Hematopoietic multipotent progenitor cell treated with erythropoietin and hydrocortisone succinate and interleukin-3 and kit ligand, for 4 days (in vitro differentiated cells): Measurements from ENCODE around the gene GLS.
"Not testable (repeated sequence)": the region's sequence is repeated elsewhere in the genome, so short reads cannot be mapped to it uniquely, and the experiment has no call there.

Experiments used
- DNase-seq: peaks from one replicate; pipeline ENCODE4 v3.0.0-alpha.2; 2015

The GLS gene

DNA sequence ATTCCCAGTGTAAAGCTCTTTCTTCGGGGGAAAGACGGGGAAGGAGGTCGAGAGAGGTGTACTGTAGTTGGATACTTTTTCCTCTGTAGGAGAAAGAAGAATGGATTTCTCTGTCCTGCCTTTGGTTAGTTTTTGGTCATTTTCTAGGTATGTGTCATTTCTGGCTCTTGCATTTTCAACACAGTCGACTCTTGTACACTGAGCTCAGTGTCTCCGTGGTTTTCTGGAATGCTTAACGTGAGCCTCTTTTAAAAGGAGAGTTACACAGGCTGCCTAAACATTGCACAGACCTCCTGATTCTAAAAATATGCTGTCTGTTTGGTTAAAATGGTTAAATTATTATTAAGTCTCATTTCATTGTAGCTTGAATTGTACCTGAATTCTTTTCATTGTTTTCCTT lies 21.8 kb upstream of the GLS start:
- no peak for DNase-seq

DNA sequence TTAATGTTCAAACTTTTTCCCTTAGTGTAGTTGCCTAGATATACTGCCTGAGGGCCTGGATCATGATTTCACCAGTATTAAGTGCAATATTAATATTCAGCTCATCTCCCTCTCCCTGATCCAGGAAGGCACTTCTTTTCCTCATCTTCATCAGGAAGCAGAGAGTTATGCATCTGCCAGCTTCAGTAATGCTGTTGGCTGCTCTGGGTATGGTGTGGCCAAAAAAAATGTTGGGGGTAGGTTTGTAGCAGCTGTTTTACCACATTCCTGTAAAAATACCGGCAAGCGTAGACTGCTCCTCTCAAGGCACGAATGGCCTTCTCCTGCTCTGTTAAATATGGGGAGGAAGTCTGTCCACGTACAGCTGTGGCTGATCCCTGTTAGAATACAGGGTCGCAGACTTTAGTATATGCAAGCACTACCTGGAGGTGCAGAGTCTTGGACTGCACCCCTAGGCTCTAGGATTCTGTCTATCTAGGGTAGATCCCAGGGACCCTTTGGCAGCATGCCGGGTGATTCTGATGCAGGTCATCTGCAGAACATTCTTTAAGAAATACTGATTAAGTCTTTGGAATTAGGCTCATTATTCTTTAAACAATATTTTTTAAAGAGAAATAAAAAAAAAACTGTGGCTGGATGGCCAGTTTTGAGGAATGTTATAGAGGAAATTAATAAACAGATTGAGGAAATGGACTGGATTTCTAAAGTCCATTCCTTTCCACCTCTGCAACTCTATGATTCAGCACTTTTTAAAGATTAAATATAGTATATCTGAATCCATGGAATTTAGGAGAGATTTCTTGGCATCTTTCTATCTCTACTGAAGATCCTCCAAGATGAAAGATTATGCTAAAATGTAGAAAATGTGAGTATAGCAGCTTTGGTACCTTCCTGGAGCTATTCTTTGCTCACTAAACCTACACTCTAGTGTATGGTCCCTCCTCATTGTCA lies 21.0 kb upstream of the GLS start:
- DNase-seq = no peak

DNA sequence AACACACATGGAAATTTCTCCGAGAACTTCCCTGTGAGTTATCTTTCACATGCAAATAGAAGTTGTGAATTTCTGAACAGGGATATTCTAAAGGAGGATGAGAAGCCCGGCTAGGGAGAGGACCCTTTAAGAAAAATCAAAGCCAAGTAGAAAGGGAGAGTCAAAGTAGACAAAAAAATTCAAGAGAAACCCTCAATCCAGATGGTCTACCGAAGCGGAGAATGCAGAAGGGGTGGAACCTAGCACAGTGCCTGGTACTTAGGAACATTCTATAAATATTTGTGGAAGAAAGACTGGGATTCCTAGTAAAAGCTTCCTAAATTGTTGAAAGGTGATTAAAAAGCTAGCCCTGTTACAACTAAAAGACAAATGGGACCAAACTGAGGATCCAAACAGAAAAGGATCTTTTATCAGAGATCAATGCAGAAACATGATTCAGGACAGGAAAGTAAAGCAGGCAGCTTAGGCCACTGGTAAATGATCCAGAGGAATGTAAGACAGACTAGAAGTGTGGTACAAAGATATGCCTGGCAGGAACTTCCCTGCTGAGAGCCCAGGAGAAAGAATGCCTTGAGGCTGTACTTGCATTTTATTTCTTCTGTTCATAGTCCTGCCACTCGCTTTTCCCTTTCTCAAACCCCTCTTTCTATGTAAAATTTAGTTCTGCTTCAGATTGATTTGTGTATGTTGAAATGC lies 19.5 kb upstream of the GLS start:
- no peak for DNase-seq

DNA sequence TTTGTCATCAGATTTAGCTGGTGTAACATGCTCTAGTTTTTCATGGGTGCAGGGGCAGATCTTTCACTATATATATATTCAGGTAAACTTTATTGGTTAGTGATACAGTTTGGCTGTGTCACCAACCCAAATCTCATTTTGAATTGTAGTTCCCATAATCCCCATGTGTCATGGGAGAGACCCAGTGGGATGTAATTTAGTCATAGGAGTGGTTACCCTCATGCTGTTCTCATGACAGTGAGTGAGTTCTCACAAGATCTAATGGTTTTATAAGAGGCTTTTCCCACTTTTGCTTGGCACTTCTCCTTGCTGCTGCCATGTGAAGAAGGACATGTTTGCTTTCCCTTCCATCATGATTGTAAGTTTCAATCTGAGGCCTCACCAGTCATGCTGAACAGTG lies 18.5 kb upstream of the GLS start:
- not testable (repeated sequence) for DNase-seq

DNA sequence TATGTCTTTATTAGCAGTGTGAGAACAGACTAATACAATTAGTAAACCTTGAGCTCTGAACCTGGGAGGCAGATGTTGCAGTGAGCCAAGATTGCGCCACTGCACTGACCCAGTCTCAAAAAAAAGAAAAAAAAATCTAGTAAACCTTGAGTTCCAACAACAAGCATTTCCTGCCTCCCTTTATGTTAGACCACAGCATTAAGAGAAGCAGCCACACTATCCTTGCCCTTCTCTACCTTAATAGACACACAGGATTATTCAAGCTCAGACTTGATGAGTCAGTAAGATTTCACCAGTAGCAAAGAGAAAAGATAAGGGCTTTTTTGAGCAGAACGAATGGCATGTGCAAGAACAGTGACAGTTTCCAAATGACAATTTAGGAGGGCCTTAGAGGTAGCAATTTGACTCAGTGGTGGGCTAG lies 18.0 kb upstream of the GLS start:
- no peak for DNase-seq

DNA sequence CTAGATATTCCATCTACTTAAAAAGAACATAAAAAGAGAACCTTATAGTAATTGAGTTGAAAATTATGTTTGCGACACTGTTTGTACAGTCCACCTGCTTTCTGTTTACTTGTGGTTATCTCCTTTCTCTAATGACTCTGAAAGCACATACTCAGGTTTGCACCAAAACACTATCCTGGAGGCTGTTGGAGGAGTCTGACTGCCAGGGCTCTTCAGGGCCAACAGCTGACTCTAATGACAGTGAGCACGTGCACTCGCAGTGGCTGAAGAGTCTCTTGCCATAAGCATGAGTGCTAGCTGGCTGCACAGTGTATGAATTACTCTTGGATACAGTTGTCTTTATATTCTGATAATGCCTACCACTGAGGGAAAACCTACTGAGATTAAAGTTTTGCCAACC lies 16.7 kb upstream of the GLS start:
- DNase-seq = no peak

DNA sequence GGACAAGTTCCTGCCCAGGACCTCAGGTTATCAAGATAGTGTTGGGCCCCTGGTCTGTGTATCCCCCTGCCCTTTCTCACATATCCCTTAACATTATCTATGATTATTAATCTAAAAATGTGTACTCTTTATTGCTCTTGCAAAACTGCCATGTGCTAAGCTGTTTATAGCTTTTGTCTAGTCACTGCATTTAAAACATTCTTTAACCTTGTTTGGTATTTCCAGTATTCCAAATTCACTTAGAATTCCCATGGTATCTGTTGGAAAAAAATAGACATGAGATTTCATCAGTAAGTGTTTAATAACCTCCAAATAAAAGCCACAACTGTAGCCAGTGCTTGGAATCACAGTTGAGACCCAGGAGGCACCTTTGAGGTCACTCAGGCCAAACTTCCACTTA lies 16.2 kb upstream of the GLS start:
- DNase-seq = no peak

DNA sequence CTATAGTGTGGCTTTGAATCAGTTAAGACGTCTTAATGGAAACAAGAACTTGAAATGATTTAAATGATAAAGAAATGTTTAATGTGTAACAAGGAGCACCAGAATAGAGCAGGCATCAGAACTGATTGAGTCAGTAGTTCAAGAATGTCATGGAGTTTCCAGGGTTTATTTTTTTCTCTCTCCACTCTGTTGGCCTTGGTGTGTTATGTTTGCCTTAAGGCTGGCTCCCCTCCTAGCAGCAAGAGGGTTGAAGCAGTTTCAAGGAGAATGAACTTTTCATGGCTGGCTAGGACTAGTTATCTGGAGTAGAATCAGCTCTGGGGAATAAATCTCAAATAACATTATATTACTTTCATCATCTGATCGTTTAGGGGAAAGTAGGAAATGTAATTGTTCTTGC lies 13.4 kb upstream of the GLS start:
- DNase-seq = no peak

DNA sequence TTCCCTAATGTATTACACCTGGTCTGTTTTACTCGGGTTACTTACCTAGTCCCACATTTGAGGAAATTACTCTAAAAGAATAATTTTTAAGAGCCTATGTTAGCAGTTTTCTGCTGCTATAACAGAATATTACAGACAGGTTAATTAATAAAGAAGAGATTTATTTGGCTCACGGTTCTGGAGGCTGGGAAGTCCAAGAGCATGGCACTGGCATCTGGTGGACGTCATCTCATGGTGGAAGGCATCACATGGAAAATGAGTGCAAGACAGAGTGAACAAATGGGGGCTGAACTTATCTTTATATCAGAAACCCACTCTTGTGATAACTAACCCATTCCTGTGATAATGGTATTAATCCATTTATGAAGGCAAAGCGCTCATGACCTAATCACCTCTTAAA lies 12.8 kb upstream of the GLS start:
- no peak for DNase-seq

DNA sequence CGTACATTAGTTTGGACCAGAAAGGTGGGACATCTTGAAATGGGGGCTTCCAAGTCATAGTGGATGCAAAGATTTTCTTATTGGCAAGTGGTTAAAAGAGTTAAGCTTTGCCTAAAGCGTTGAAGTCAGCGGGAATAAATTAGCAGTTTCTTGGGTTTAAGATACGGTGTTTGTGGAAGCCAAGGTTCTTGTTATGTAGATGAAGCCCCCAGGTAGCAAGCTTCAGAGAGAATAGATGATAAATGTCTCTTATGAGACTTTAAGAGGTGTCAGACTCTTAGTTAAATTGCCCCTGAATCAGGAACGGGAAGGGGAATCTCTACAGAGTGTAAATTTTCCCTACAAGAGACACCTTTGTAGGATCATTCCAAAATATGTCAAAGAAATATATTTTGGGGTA lies 10.9 kb upstream of the GLS start:
- no peak for DNase-seq

DNA sequence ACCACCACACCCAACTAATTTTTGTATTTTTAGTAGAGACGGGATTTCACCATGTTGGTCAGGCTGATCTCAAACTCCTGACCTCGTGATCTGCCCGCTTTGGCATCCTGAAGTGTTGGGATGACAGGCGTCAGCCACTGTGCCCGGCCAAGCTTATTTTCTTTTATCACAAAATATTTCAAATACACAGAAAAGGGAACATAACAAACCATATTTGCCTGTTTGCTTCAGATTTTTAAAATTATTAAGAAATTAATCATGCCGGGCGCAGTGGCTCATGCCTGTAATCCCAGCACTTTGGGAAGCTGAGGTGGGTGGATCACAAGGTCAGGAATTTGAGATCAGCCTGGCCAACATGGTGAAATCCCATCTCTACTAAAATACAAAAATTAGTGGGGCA lies 7.2 kb upstream of the GLS start:
- DNase-seq = not testable (repeated sequence)

DNA sequence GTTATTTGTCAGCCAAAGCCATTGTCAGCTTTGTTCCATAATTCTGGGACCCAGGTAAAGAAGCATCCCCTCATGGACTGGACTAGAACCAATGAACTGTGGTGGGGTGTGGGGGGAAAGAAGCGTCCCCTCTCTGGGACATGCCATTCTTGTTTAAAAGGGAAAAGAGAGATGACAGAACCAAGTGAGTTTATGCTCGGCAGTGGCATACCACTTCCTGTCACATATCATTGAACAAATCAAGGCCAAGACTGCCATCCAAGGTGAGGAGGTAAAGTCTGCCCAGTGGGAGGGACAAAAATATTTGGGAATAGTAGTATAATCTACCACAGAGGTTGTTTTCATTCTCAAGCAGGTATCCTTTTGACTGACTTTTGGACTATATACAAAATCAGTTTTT lies 4.7 kb upstream of the GLS start:
- DNase-seq = peak; percentile 23

DNA sequence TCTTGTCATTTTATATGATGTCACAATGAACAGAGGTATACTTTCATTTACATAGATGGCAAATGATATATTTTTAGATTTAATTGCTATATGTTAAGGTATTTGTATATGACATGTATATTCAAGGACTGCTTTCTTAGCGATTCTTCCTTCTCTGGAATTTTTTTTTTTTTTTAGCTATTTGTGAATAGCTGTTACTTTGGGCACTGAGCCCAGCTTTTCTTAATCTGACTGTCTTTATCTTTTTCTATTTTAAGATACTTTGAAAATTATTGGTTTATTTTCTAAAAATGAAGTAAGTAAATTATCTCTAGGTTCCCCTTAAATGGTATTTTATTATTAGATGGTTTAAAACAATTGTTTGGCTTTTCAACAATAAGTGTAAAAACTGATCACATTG lies 4.0 kb upstream of the GLS start:
- no peak for DNase-seq

DNA sequence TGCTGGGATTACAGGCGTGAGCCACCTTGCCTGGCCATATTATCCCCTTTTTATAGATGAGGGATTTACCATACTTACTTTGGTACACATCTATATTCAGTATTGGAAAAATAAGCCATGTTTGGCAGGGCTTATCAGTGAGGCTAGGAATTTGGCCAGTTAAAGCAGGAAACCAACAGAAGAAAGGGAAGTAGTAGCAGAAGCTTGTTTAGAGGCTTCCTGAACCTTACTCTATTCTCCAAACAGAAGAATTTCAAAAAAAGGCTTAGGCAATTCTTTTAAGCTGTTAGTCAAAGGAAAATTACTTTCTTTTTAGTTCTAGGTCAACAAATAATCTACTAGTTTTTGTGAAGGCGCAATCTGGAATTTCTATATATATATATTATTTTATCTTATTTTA lies 3.2 kb upstream of the GLS start:
- DNase-seq = peak; percentile 52

DNA sequence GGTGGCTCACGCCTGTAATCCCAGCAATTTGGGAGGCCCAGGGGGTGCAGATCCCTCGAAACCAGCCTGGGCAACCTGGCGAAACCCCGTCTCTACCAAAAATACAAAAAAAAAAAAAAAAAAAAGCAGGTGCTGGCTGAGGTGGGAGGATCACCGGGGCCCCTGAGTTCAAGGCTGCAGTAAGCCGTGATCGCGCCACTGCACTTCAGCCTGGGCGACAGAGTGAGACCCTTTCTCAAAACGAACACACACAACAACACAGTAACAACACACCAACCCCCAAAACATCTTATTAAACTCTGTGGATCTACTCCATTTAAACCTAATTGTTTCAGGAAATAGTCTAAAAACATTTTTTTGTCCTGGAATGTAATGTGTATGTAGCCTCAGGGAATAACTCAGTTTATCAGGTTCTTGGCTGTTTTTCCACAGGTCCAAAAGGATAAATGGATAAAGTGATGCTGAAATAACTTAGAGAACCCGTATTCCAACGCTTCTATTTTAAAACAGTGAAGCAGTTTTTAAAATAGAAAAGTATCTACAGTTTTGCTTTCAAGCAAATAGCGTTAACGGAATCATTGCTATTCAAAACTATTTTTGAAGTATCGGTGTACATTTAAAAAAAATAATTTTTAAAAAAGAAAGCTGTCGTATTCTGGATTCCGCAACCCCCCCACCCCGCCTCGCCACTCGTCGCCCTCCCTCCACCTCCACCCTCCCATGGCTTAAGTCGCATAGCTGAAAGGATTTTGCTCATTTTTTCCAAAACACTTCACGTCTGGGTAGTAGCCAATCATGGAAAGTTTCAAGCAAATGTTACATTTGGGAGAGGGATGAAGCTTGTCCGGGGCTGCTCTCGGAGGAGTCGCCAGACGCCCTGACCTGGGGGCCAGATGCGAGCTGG lies 895 bp upstream of the GLS start:
- no peak for DNase-seq

DNA sequence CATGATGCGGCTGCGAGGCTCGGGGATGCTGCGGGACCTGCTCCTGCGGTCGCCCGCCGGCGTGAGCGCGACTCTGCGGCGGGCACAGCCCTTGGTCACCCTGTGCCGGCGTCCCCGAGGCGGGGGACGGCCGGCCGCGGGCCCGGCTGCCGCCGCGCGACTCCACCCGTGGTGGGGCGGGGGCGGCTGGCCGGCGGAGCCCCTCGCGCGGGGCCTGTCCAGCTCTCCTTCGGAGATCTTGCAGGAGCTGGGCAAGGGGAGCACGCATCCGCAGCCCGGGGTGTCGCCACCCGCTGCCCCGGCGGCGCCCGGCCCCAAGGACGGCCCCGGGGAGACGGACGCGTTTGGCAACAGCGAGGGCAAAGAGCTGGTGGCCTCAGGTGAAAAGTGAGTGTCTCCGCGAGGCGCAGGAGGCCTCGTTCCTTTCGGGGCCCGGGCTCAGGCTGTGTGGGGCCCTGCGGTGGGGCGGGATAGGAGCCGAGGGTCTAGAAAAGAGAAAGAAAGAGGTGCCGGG lies 520 bp downstream of the GLS start:
- no peak for DNase-seq

DNA sequence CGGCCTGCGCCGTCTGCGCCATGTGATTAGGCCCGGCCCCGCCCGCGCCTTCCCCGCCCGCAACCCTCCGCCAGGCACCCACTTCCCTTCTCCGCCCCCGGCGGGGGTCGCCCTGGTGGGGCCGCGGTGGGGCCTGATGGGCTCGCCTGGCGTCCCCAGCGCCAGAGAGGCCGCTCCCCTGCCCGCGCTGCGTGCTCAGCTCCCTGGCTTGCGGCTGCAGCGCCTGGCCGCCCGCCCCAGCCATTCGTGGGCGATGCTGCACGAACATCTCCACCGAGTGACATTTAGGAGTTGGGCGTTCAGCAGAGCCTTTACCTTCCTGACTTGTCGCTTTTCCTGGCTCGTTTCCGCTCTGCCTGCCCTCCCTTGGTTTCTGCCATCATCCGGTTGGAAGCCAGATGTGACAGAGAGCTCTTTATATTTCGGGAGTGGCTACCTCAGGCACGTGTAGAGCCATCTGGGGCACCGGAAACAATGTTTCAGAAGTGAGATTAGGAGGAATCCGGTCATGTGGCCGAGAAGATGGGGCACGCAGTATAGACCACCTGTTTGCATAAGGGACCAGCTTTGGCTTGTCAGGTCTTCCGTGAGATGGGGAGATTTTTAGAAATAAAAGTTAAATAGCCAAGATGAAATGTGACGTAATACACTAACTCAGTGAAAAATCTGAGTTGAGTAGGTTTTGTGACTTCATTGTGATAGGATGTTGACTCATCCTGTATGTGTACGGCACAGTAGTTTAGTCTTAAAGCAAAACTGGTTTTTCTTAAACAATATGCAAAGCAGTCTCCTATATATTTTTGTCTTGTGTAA lies 1.2 kb downstream of the GLS start:
- peak; percentile 95 for DNase-seq

DNA sequence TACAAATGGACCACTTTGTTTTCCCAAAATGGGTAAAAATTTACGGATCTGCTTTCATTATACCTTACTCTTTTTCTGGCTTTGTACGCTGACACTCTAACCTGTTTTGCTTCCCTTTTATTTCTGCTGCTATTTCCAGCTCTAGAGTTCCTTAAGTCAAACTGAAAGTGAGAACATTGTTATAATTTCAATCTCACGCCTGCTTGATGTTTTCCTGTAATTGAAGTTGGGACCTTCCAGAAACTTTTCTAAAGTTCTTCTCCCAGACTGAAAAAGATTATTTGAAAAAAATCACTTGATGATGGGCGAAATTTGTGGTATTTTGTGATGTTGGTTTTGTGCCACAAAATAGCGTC lies 1.8 kb downstream of the GLS start:
- no peak for DNase-seq

DNA sequence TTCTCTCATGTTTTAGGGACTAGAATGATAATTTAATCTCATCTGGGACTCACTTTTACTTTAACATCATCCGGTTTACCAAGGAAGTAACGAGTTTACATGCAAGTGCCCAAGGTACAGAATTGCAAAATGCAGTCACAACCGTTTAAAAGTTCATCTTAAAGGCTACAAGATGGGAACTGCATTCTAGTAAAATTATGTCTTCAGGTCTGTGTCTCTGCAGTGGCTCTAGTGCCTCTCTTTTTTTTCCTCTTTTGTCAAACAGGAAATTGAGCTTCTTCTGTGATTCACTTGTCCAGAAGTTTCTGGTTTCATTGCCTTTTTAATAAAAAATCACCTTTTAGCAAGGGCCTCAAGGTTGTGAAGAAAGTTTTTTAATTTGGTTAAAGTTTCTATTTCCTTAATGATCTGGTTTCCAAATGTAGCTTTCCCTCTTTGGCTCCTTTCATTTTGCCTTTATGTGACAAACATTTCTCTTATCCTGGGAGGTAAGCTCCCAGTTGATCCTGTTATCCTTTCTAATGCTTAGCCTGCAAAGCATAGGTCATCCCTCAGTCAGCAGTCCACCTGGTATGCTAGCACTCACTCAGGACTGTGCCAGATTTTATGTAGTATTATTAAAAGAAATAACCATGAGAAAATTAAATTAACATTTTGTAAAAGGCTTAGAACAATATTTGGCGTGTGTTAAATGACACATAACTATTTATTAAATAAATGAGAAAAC lies 2.4 kb downstream of the GLS start:
- DNase-seq = peak; percentile 43

DNA sequence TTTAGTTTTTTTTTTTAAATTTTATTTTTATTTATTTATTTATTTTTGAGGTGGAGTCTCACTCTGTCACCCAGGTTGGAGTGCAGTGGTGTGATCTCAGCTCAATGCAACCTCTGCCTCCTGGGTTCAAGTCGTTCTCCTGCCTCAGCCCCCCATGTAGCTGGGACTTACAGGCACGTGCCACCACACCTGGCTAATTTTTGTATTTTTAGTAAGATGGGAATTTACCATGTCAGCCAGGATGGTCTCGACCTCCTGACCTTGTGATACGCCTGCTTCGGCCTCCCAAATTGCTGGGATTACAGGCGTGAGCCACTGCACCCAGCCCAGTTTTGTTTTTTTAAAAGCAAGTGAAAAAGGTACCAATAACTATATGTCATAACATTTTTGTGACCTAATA lies 5.2 kb downstream of the GLS start:
- DNase-seq = not testable (repeated sequence)

DNA sequence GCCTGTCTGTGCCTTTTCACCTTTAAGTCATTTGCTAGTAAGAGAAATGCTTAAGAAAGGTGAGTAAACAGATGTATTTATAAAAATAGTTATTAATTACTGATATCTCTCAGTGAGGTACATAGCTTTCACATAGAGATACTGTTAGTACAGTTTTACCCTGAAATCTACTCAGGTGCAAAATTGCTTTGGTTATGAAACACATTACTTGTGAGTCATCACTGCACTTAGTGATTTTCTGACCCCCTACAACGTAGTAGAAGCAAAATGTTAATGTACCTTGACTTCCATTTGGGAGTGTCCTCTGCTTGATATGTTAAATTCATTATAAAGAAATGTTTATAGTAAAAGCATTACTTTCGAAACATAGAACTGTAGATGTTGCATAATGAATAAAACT lies 6.5 kb downstream of the GLS start:
- DNase-seq = no peak

DNA sequence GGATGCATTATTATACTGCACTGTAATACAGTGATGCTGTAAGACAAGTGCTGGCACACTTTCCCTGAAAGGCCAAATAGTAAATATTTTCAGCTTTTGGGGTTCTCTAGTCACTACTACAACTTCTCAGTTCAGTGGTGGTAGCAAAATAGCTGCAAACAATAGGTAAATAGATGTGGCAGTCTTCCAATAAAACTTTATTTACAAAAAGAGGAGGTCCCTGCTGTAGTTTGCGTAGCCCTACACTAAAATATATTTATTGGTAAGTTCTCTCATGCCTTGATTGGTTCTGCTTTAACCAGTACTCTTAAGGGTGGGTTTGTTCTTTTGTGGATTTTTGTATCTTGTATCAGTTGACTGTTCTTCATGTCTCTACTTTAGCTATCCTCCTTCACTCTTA lies 7.8 kb downstream of the GLS start:
- no peak for DNase-seq
